Sigmoid colon (tissue), 3 donors: ENCODE data around the gene OR51G1.

Experiments
- CTCF ChIP-seq, 4 experiments: fragments of 450-650 bp in 3 of 4; fragments of 200-600 bp in 1 of 4; IDR thresholded peaks; one replicate each; pipeline ENCODE4 v1.5.1; 2016 to 2019; ENCODE audit warnings: antibody characterized with exemption in 4 of 4, mild to moderate bottlenecking in 3 of 4, moderate library complexity in 2 of 4
- POLR2A ChIP-seq, 2 donors: fragments of 450-650 bp; IDR thresholded peaks; one replicate each; pipeline ENCODE4 v1.6.1; 2016; ENCODE audit warnings: antibody characterized with exemption in 2 of 2, mild to moderate bottlenecking in 2 of 2, moderate library complexity in 2 of 2

GRCh38 chr11:4932751-4933150 lies 8.6 kb upstream of the OR51G1 start:
- TF ChIP-seq POLR2A (IDR thresholded peaks at IDR 0.05): no peak
- no peak for TF ChIP-seq CTCF (IDR thresholded peaks at IDR 0.05)
